CMK (cell line): ENCODE results near the gene CNTROB.
A peak's percentile ranks its signal among the peaks of the same experiment; 100 is the strongest.

Experiments used
- DNase-seq: peaks from one replicate; pipeline ENCODE4 v3.0.0-alpha.2; 2010; ENCODE audit warnings: low read depth

The CNTROB gene

GRCh38 chr17:7987112-7987893 lies 55.3 kb downstream of the CNTROB start:
- DNase-seq, result no peak

GRCh38 chr17:7988750-7989178 lies 56.8 kb downstream of the CNTROB start:
- DNase-seq, result no peak

- DNase-seq, result peak; percentile 58
These were observed 58.0 kb downstream of the CNTROB start for GRCh38 chr17:7989781-7990655.

- DNase-seq, result no peak
These were observed 60.5 kb downstream of the CNTROB start for GRCh38 chr17:7992516-7992915.

- no peak for DNase-seq
These were observed 60.9 kb downstream of the CNTROB start for GRCh38 chr17:7992924-7993323.

GRCh38 chr17:7993972-7994589 lies 62.1 kb downstream of the CNTROB start:
- no peak for DNase-seq

GRCh38 chr17:7995724-7996123 lies 63.7 kb downstream of the CNTROB start:
- no peak for DNase-seq

GRCh38 chr17:7997186-7997585 lies 65.2 kb downstream of the CNTROB start:
- no peak for DNase-seq
